Endothelial cell of umbilical vein (primary cell): ENCODE results near the gene KCNMA1. TPM values are rescaled to one million over a fixed set of nuclear protein-coding genes. Genes with fewer than 3 reads are reported as not detected.

Experiments used
- BruUV-seq: library from RNA; stranded (reverse); fragments of 400-500 nt; replicated peaks from 2 replicates; lab custom pipeline; 2021; lab: Mats Ljungman, UMichigan
- CTCF ChIA-PET: fragments of 300-600, 350-600 bp; sonication (Branson Sonifier 250); formaldehyde crosslinking; loops from one replicate; lab custom pipeline; 2021; ENCODE audit warnings: antibody characterized with exemption, inconsistent platforms; lab: Charles Lee
- POLR2A ChIA-PET: fragments of 300-600, 350-600 bp; sonication (Branson Sonifier 250); formaldehyde crosslinking; loops from one replicate; lab custom pipeline; 2021; ENCODE audit warnings: antibody characterized with exemption, inconsistent platforms; lab: Charles Lee
- DNase-seq: peaks from one replicate; pipeline ENCODE4 v3.0.0-alpha.2; 2011; ENCODE audit warnings: low read depth, low spot score
- FAIRE-seq: peaks from 2 replicates; lab custom pipeline; 2011; peaks lifted over from hg19 to GRCh38; lab: Jason Lieb, UNC
- H2AFZ ChIP-seq: 2 replicates; pipeline ENCODE4 v1.6.0; 2012; ENCODE audit warnings: low read depth, low read length, control low read depth, inconsistent platforms
- H3K27ac ChIP-seq: 2 replicates; pipeline ENCODE4 v1.5.1; 2011; ENCODE audit warnings: low read depth, mild to moderate bottlenecking, control low read depth, low read length, moderate library complexity; ENCODE audit not compliant: insufficient read depth
- H3K27me3 ChIP-seq, 2 experiments: 2 replicates each; pipeline versions ENCODE4 v1.6.0 to v1.6.1; 2011; ENCODE audit warnings: low read length in 2 of 2, mixed read lengths in 1 of 2; ENCODE audit not compliant: control insufficient read depth in 2 of 2, insufficient read depth in 2 of 2
- H3K36me3 ChIP-seq, 2 experiments: 2 replicates in 1 of 2; 3 replicates in 1 of 2; pipeline ENCODE4 v1.5.1; 2011; ENCODE audit warnings: low read length in 2 of 2, mild to moderate bottlenecking in 1 of 2, moderate library complexity in 1 of 2; ENCODE audit not compliant: control insufficient read depth in 2 of 2, insufficient read depth in 2 of 2; ENCODE audit errors: extremely low read depth in 1 of 2
- H3K4me1 ChIP-seq: 3 replicates; pipeline ENCODE4 v1.5.1; 2011; ENCODE audit warnings: mild to moderate bottlenecking, low read length; ENCODE audit not compliant: control insufficient read depth, insufficient read depth; ENCODE audit errors: extremely low read depth
- H3K4me2 ChIP-seq: 2 replicates; pipeline ENCODE4 v1.6.1; 2011; ENCODE audit warnings: low read length, control low read depth, mixed read lengths; ENCODE audit not compliant: insufficient read depth
- H3K4me3 ChIP-seq, 3 experiments: fragments of 200-600 bp in 1 of 3; sonication (generic), shearing (Covaris generic) in 1 of 3; replicated peaks in 1 of 3; 2 replicates each; pipeline ENCODE4 v1.5.1; 2011 to 2016; ENCODE audit warnings: control low read depth in 3 of 3, low read length in 3 of 3, mild to moderate bottlenecking in 2 of 3, inconsistent platforms in 1 of 3, low read depth in 1 of 3, moderate library complexity in 1 of 3; ENCODE audit not compliant: insufficient read depth in 1 of 3
- H3K79me2 ChIP-seq: 2 replicates; pipeline ENCODE4 v1.6.0; 2012; ENCODE audit warnings: low read length, inconsistent platforms; ENCODE audit not compliant: control insufficient read depth, insufficient read depth
- H3K9ac ChIP-seq: replicated peaks from 2 replicates; pipeline ENCODE3; 2011; ENCODE audit warnings: low read length, control low read depth; ENCODE audit not compliant: insufficient read depth; ENCODE audit errors: extremely low read depth
- H3K9me1 ChIP-seq: replicated peaks from 3 replicates; pipeline ENCODE4 v1.6.0; 2011; ENCODE audit warnings: mild to moderate bottlenecking, low read length; ENCODE audit not compliant: control insufficient read depth, insufficient read depth; ENCODE audit errors: extremely low read depth
- H3K9me3 ChIP-seq: replicated peaks from 2 replicates; pipeline ENCODE4 v1.5.1; 2012; ENCODE audit warnings: low read length, inconsistent platforms; ENCODE audit not compliant: control insufficient read depth, insufficient read depth
- H4K20me1 ChIP-seq: replicated peaks from 2 replicates; pipeline ENCODE3; 2011; ENCODE audit warnings: mild to moderate bottlenecking, low read length; ENCODE audit not compliant: control insufficient read depth, insufficient read depth; ENCODE audit errors: extremely low read depth
- CTCF ChIP-seq, 2 donors: IDR thresholded peaks; 1 replicate in 1 of 2; 2 replicates in 1 of 2; pipeline ENCODE4 v1.5.1; 2011; ENCODE audit warnings: low read length in 2 of 2, mild to moderate bottlenecking in 2 of 2, moderate library complexity in 2 of 2, control low read depth in 1 of 2, inconsistent platforms in 1 of 2, low read depth in 1 of 2; ENCODE audit not compliant: insufficient read depth in 1 of 2; ENCODE audit errors: extremely low read depth in 1 of 2
- FOS ChIP-seq: IDR thresholded peaks from 2 replicates; pipeline ENCODE4 v1.6.1; 2011; ENCODE audit warnings: mild to moderate bottlenecking, low read length, moderate library complexity, borderline replicate concordance; ENCODE audit not compliant: insufficient read depth
- JUN ChIP-seq: IDR thresholded peaks from 2 replicates; pipeline ENCODE4 v1.6.1; 2011; ENCODE audit warnings: borderline replicate concordance, low read depth; ENCODE audit not compliant: insufficient read length, insufficient read depth
- MAX ChIP-seq: IDR thresholded peaks from 2 replicates; pipeline ENCODE4 v1.6.1; 2011; ENCODE audit not compliant: insufficient read depth, insufficient read length
- POLR2A ChIP-seq: IDR thresholded peaks from 2 replicates; pipeline ENCODE4 v1.6.1; 2012; ENCODE audit warnings: low read depth, mild to moderate bottlenecking, control low read depth, low read length
- POLR2AphosphoS5 ChIP-seq: IDR thresholded peaks from 2 replicates; pipeline ENCODE4 v1.6.1; 2012; ENCODE audit warnings: low read depth, mild to moderate bottlenecking, control low read depth, low read length, moderate library complexity; ENCODE audit not compliant: insufficient read depth
- dilution Hi-C: fragments of 300-500 bp; cut with MboI; formaldehyde crosslinking; loops from one replicate; pipeline ENCODE4 v1.15.0; 2019; ENCODE audit warnings: low sequenced_read_pairs; ENCODE audit not compliant: extremely low pct_ligation_motif_present
- intact Hi-C: fragments of 100-400 bp; cut with micrococcal nuclease; formaldehyde crosslinking; loops from one replicate; pipeline ENCODE4 v1.10.0; 2022
- polyA plus RNA-seq, 4 experiments: library from polyadenylated mRNA; depleted of rRNA in 3 of 4; stranded (reverse) in 3 of 4; unstranded in 1 of 4; fragments of >200 nt; gene quantifications; 2 replicates each; pipeline versions ENCODE4 v1.2.1 to v1.2.3, GENCODE V29; 2011 to 2012; ENCODE audit warnings: missing spikeins in 1 of 4
- total RNA-seq: library from RNA; stranded (reverse); gene quantifications from 2 replicates; pipeline ENCODE4 v1.2.3, GENCODE V29; 2021

The KCNMA1 gene
- total and polyA plus RNA-seq, 2 donors (not counting 3 experiments of a cell fraction or from before 2014, with no cell fraction given): 0.10 to 0.82 TPM

GRCh38 chr10:77614778-77615625 is 22.6 kb downstream of the KCNMA1 start:
- Histone ChIP-seq H3K4me3 (no peak overlapping the region), H3K27me3 (peaks cover 0 to 13% of the 10 kb centered on the region in 2 experiments), H3K79me2 (no peaks in the 10 kb centered on the region), H3K27ac (no peak overlapping the region), H4K20me1 (no peaks in the 10 kb centered on the region), H3K4me1 (no peaks in the 10 kb centered on the region), H3K9me3 (no peaks in the 10 kb centered on the region), H2AFZ (no peak overlapping the region), H3K9ac (no peak overlapping the region), H3K9me1 (no peaks in the 10 kb centered on the region), H3K4me2 (no peak overlapping the region), H3K36me3 (no peaks in the 10 kb centered on the region)
- dilution Hi-C loops: no loop called here
- ChIA-PET POLR2A (no interaction called here), CTCF (interaction anchor here (1.4 kb wide), 1 partner anchor 14 kb away, joined by 4 read pairs; no protein-coding TSS in a partner anchor)
- no peak for DNase-seq
- no peak for FAIRE-seq
- TF ChIP-seq POLR2AphosphoS5 (no peak), JUN (no peak), CTCF (IDR thresholded peaks at IDR 0.05; ENCODE audit: extremely low read depth in 1 of 2, insufficient read depth in 1 of 2, low read depth in 1 of 2, low read length in 2 of 2) (no peak), MAX (no peak), POLR2A (no peak), FOS (no peak)
- BruUV-seq: no TSS peak
- intact Hi-C loops: no loop called here
